ENCODE data around the gene TECPR1.

TECPR1 gene

GRCh38 chr7:98294798-98295382 is 42.9 kb upstream of the TECPR1 start:
- in situ Hi-C loops (cut with HindIII; ENCODE audit: low sequenced_read_pairs), result no loop called here
- DNase-seq (ENCODE audit: low read depth), result peak; percentile 23
- TF ChIP-seq CTCF (IDR thresholded peaks at IDR 0.05; ENCODE audit: low read depth, low read length, missing control alignments), result peak; percentile 86
- no peak overlapping the region for H3K4me3 ChIP-seq (ENCODE audit: low read depth, low read length)

- in situ Hi-C loops (cut with HindIII; ENCODE audit: low sequenced_read_pairs), result no loop called here
- no peak for DNase-seq (ENCODE audit: low read depth)
- H3K4me3 ChIP-seq (ENCODE audit: low read depth, low read length), result no peak overlapping the region
- TF ChIP-seq CTCF (IDR thresholded peaks at IDR 0.05; ENCODE audit: low read depth, low read length, missing control alignments), result no peak
Observed at GRCh38 chr7:98294326-98294725, 42.3 kb upstream of the TECPR1 start.

- in situ Hi-C loops (cut with HindIII; ENCODE audit: low sequenced_read_pairs), result no loop called here
- TF ChIP-seq CTCF (IDR thresholded peaks at IDR 0.05; ENCODE audit: low read depth, low read length, missing control alignments), result no peak
Observed at GRCh38 chr7:98293746-98294145, 41.7 kb upstream of the TECPR1 start.

GRCh38 chr7:98293265-98293664 is 41.2 kb upstream of the TECPR1 start:
- no peak overlapping the region for H3K4me3 ChIP-seq (ENCODE audit: low read depth, low read length)
- no peak for DNase-seq (ENCODE audit: low read depth)
- TF ChIP-seq CTCF (IDR thresholded peaks at IDR 0.05; ENCODE audit: low read depth, low read length, missing control alignments), result no peak
- in situ Hi-C loops (cut with HindIII; ENCODE audit: low sequenced_read_pairs), result no loop called here

More at GRCh38 chr7:98293746-98294145, 41.7 kb upstream of the TECPR1 start:
- H3K4me3 ChIP-seq (ENCODE audit: low read depth, low read length), result no peak overlapping the region
- no peak for DNase-seq (ENCODE audit: low read depth)

- no peak for DNase-seq (ENCODE audit: low read depth)
- in situ Hi-C loops (cut with HindIII; ENCODE audit: low sequenced_read_pairs), result no loop called here
- TF ChIP-seq CTCF (IDR thresholded peaks at IDR 0.05; ENCODE audit: low read depth, low read length, missing control alignments), result peak; percentile 29
- H3K4me3 ChIP-seq (ENCODE audit: low read depth, low read length), result no peak overlapping the region
Observed at GRCh38 chr7:98291717-98292116, 39.7 kb upstream of the TECPR1 start.

- in situ Hi-C loops (cut with HindIII; ENCODE audit: low sequenced_read_pairs), result no loop called here
- TF ChIP-seq CTCF (IDR thresholded peaks at IDR 0.05; ENCODE audit: low read depth, low read length, missing control alignments), result no peak
- no peak for DNase-seq (ENCODE audit: low read depth)
Observed at GRCh38 chr7:98289333-98289875, 37.4 kb upstream of the TECPR1 start.

More at GRCh38 chr7:98289333-98289875, 37.4 kb upstream of the TECPR1 start:
- H3K4me3 ChIP-seq (ENCODE audit: low read depth, low read length), result no peak overlapping the region
